HepG2 (cell line): ENCODE data around the gene HBA1. TPM values are rescaled to one million over a fixed set of nuclear protein-coding genes. Genes with fewer than 3 reads are reported as not detected.

Experiments used
- ATAC-seq: fragments of 200-7000 bp; cut with Tn5 transposase; 3 replicates; pipeline ENCODE4 v1.9.1; 2020; ENCODE audit warnings: mild to moderate bottlenecking, moderate library complexity
- BruUV-seq: library from RNA; stranded (reverse); fragments of 400-500 nt; replicated peaks from 2 replicates; lab custom pipeline; 2021; lab: Mats Ljungman, UMichigan
- CTCF ChIA-PET: fragments of 300-600 bp; formaldehyde crosslinking; extraction: SDS; loops from one replicate; lab custom pipeline; 2021; ENCODE audit warnings: low total read pairs, inconsistent platforms, low intra/inter-chr PET ratio; lab: Yijun Ruan, JAX
- POLR2A ChIA-PET: fragments of 350-600 bp; sonication (Branson Sonifier 250); formaldehyde crosslinking; loops from one replicate; lab custom pipeline; 2020; ENCODE audit warnings: antibody characterized with exemption, inconsistent platforms; lab: Yijun Ruan, JAX
- DNase-seq: peaks from one replicate; pipeline ENCODE4 v3.0.0-alpha.2; 2015; ENCODE audit warnings: low spot score
- FAIRE-seq: peaks from 3 replicates; lab custom pipeline; 2011; peaks lifted over from hg19 to GRCh38; lab: Jason Lieb, UNC
- H2AFZ ChIP-seq: one replicate; pipeline ENCODE4 v1.6.1; 2011; ENCODE audit warnings: low read length, inconsistent platforms
- H3K27ac ChIP-seq: fragments of 300-600 bp; 3 replicates; pipeline ENCODE4 v1.8.0; 2011; ENCODE audit warnings: mixed run types, mild to moderate bottlenecking, mixed read lengths, low read length, inconsistent platforms; ENCODE audit not compliant: insufficient read depth; ENCODE audit errors: extremely low read length
- H3K27me3 ChIP-seq, 2 experiments: fragments of 200-600 bp in 1 of 2; 2 replicates in 1 of 2; 3 replicates in 1 of 2; pipeline versions ENCODE4 v1.6.0 to v1.8.0; 2011; ENCODE audit warnings: low read length in 2 of 2, mild to moderate bottlenecking in 2 of 2, moderate library complexity in 2 of 2, inconsistent platforms in 1 of 2; ENCODE audit not compliant: insufficient read depth in 2 of 2, control insufficient read depth in 1 of 2
- H3K36me3 ChIP-seq, 2 experiments: fragments of 200-600 bp in 1 of 2; replicated peaks in 1 of 2; 2 replicates in 1 of 2; 3 replicates in 1 of 2; pipeline versions ENCODE4 v1.5.1 to v1.8.0; 2011; ENCODE audit warnings: low read length in 2 of 2, inconsistent platforms in 1 of 2; ENCODE audit not compliant: insufficient read depth in 2 of 2, control insufficient read depth in 1 of 2
- H3K4me1 ChIP-seq: 2 replicates; pipeline ENCODE4 v1.5.1; 2012; ENCODE audit warnings: low read length, inconsistent platforms; ENCODE audit not compliant: insufficient read depth
- H3K4me2 ChIP-seq: 2 replicates; pipeline ENCODE4 v1.6.0; 2011; ENCODE audit warnings: low read depth, low read length, inconsistent platforms
- H3K4me3 ChIP-seq, 3 experiments: fragments of 200-600 bp in 1 of 3; sonication (generic), shearing (Covaris generic) in 1 of 3; replicated peaks in 1 of 3; 2 replicates each; pipeline ENCODE4 v1.5.1; 2011 to 2016; ENCODE audit warnings: low read length in 3 of 3, inconsistent platforms in 2 of 3, low read depth in 2 of 3, mild to moderate bottlenecking in 2 of 3, control low read depth in 1 of 3, mixed read lengths in 1 of 3; ENCODE audit not compliant: insufficient read depth in 1 of 3
- H3K79me2 ChIP-seq: one replicate; pipeline ENCODE4 v1.6.1; 2011; ENCODE audit warnings: low read length, inconsistent platforms; ENCODE audit not compliant: insufficient read depth
- H3K9ac ChIP-seq: 2 replicates; pipeline ENCODE4 v1.6.0; 2011; ENCODE audit warnings: mild to moderate bottlenecking, low read depth, low read length, inconsistent platforms; ENCODE audit not compliant: insufficient read depth
- H3K9me3 ChIP-seq: 2 replicates; pipeline ENCODE4 v1.5.1; 2012; ENCODE audit warnings: mild to moderate bottlenecking, low read length
- H4K20me1 ChIP-seq: 2 replicates; pipeline ENCODE4 v1.6.0; 2011; ENCODE audit warnings: inconsistent platforms, mild to moderate bottlenecking, low read length, moderate library complexity; ENCODE audit not compliant: insufficient read depth
- KAT7 ChIP-seq: IDR thresholded peaks from 2 replicates; pipeline ENCODE4 v1.6.1; 2018; ENCODE audit warnings: borderline replicate concordance, missing compliant biosample characterization
- MAF1 ChIP-seq: sonication (generic); formaldehyde crosslinking; IDR thresholded peaks from 2 replicates; pipeline ENCODE4 v1.5.0; 2020; ENCODE audit warnings: missing genetic modification reagents, borderline replicate concordance
- MTF2 ChIP-seq: sonication (generic); formaldehyde crosslinking; IDR thresholded peaks from 2 replicates; pipeline ENCODE4 v1.5.0; 2020; ENCODE audit warnings: missing genetic modification reagents, borderline replicate concordance
- REST ChIP-seq, 2 experiments: IDR thresholded peaks; 2 replicates each; pipeline ENCODE4 v1.6.1; 2011 to 2012; ENCODE audit warnings: low read length in 2 of 2, borderline replicate concordance in 1 of 2, low read depth in 1 of 2, mild to moderate bottlenecking in 1 of 2, moderate library complexity in 1 of 2
- RFX1 ChIP-seq: fragments of 450-650 bp; IDR thresholded peaks from 2 replicates; pipeline ENCODE4 v1.6.1; 2017
- SRSF9 ChIP-seq: fragments of 200-400 bp; formaldehyde crosslinking; IDR thresholded peaks from 2 replicates; pipeline ENCODE4 v1.6.1; 2018; ENCODE audit warnings: borderline replicate concordance, mild to moderate bottlenecking, low read depth, low read length; ENCODE audit not compliant: insufficient read depth, poor library complexity, severe bottlenecking
- ZFP41 ChIP-seq: sonication (generic); formaldehyde crosslinking; IDR thresholded peaks from 2 replicates; pipeline ENCODE4 v1.4.0; 2020; ENCODE audit warnings: mild to moderate bottlenecking, missing genetic modification reagents, borderline replicate concordance
- ZFX ChIP-seq: sonication (generic); formaldehyde crosslinking; IDR thresholded peaks from 2 replicates; pipeline ENCODE4 v1.4.0; 2020; ENCODE audit warnings: mild to moderate bottlenecking, low read depth, missing genetic modification reagents, moderate library complexity
- ZNF263 ChIP-seq: sonication (generic); formaldehyde crosslinking; IDR thresholded peaks from 2 replicates; pipeline ENCODE4 v1.4.0; 2020; ENCODE audit warnings: missing genetic modification reagents
- ZNF331 ChIP-seq: sonication (generic); formaldehyde crosslinking; IDR thresholded peaks from 2 replicates; pipeline ENCODE4 v1.4.0; 2020; ENCODE audit warnings: missing genetic modification reagents
- ZNF589 ChIP-seq: sonication (generic); formaldehyde crosslinking; conservative IDR thresholded peaks from 2 replicates; pipeline ENCODE4 v1.8.0; 2022; ENCODE audit warnings: mild to moderate bottlenecking, moderate library complexity, missing genetic modification reagents
- ZNF672 ChIP-seq: sonication (generic); formaldehyde crosslinking; IDR thresholded peaks from 2 replicates; pipeline ENCODE4 v1.8.1; 2022; ENCODE audit warnings: missing genetic modification reagents
- WGBS: methylation state at CpG from one replicate; pipeline ENCODE4 v1.1.6; 2017; ENCODE audit warnings: low lambda C conversion rate; 5-methylcytosine and 5-hydroxymethylcytosine counted together
- in situ Hi-C: cut with HindIII; loops from 2 replicates; pipeline ENCODE4 v1.10.0; 2017; ENCODE audit warnings: low pct_unique_long_range_greater_than_20kb; ENCODE audit not compliant: extremely low pct_ligation_motif_present
- intact Hi-C: fragments of 100-400 bp; cut with micrococcal nuclease; formaldehyde crosslinking; loops from one replicate; pipeline ENCODE4 v1.10.0; 2022; ENCODE audit not compliant: unreplicated experiment
- polyA plus RNA-seq, 8 experiments: library from polyadenylated mRNA; depleted of rRNA in 3 of 8; stranded (reverse) in 7 of 8; unstranded in 1 of 8; fragments of >200 nt; fragmentation: Illumina TruSeq in 4 of 8; extraction: Trizol in 4 of 8; gene quantifications; 2 replicates each; pipeline versions ENCODE4 v1.2.1 to v1.2.3, GENCODE V29; 2011 to 2016; ENCODE audit warnings: low read depth in 4 of 8, missing spikeins in 1 of 8, mixed read lengths in 1 of 8; ENCODE audit not compliant: insufficient read depth in 1 of 8
- total RNA-seq, 5 experiments: library from RNA; depleted of rRNA; stranded (reverse); fragments of >200 nt; fragmentation: Illumina TruSeq; extraction: Trizol; gene quantifications; 2 replicates each; pipeline ENCODE4 v1.2.3, GENCODE V29; 2016; ENCODE audit warnings: low read depth in 1 of 5

HBA1 gene
- total and polyA plus RNA-seq, 2 of the 13 experiments (the other 11 are each of a cell fraction or from before 2014, with no cell fraction given), result 0.59 TPM; not detected in 1

- WGBS, result 8% methylated on average over 10 of the region's 45 CpGs
- in situ Hi-C loops, result no loop called here
Observed at GRCh38 chr16:166375-167121, 9.9 kb upstream of the HBA1 start.

GRCh38 chr16:167122-167690 is 9.3 kb upstream of the HBA1 start:
- ChIA-PET POLR2A (no interaction called here), CTCF (no interaction called here)
- no peak overlapping the region for H2AFZ ChIP-seq
- H3K4me3 ChIP-seq, result no peak overlapping the region
- H3K79me2 ChIP-seq, result no peaks in the 10 kb centered on the region
- no peaks in the 10 kb centered on the region for H3K36me3 ChIP-seq
- in situ Hi-C loops, result no loop called here
- H3K4me2 ChIP-seq, result no peak overlapping the region
- DNase-seq (no peak), ATAC-seq (no peak), FAIRE-seq (no peak)
- peaks cover 3% of the 10 kb centered on the region; the same call in 1 of the 2 replicates for H4K20me1 ChIP-seq
- H3K9ac ChIP-seq, result no peak overlapping the region
- no peak overlapping the region for H3K27ac ChIP-seq
- peaks cover 33% of the 10 kb centered on the region for H3K4me1 ChIP-seq
- 18% methylated on average over 11 of the region's 11 CpGs for WGBS
- H3K27me3 ChIP-seq, result peaks cover 23 to 48% of the 10 kb centered on the region in 2 experiments
- intact Hi-C loops, result no loop called here
- no peaks in the 10 kb centered on the region for H3K9me3 ChIP-seq
- BruUV-seq, result no TSS peak
- TF ChIP-seq RFX1 (no peak), SRSF9 (no peak), ZNF672 (CRISPR knock-in tag) (no peak), ZNF331 (no peak), ZFP41 (CRISPR knock-in tag) (no peak), ZFX (CRISPR knock-in tag) (no peak), MAF1 (CRISPR knock-in tag) (no peak), REST (IDR thresholded peaks at IDR 0.05; ENCODE audit: borderline replicate concordance in 1 of 2, low read depth in 1 of 2, low read length in 2 of 2) (no peak), KAT7 (no peak)

More at GRCh38 chr16:166375-167121, 9.9 kb upstream of the HBA1 start:
- no peak overlapping the region for H2AFZ ChIP-seq
- H3K4me1 ChIP-seq, result peaks cover 38% of the 10 kb centered on the region
- no peaks in the 10 kb centered on the region for H3K9me3 ChIP-seq
- DNase-seq (no peak), ATAC-seq (no peak), FAIRE-seq (no peak)
- ChIA-PET CTCF (no interaction called here), POLR2A (no interaction called here)
- H4K20me1 ChIP-seq, result peaks cover 3% of the 10 kb centered on the region; the same call in 1 of the 2 replicates
- H3K27ac ChIP-seq, result no peak overlapping the region
- no peaks in the 10 kb centered on the region for H3K36me3 ChIP-seq
- H3K27me3 ChIP-seq, result peaks cover 23 to 52% of the 10 kb centered on the region in 2 experiments
- peak overlapping the region in 1 of 3 experiments; percentile 54; a peak in 1 of 6 replicates for H3K4me3 ChIP-seq
- no peaks in the 10 kb centered on the region for H3K79me2 ChIP-seq
- BruUV-seq, result no TSS peak
- no peak overlapping the region for H3K9ac ChIP-seq
- TF ChIP-seq ZNF589 (CRISPR knock-in tag) (no peak), ZNF263 (peak; percentile 86), MTF2 (CRISPR knock-in tag) (peak; percentile 31; the same call in 1 of the 2 replicates)
- intact Hi-C loops, result no loop called here
- peak overlapping the region; percentile 51; the same call in 1 of the 2 replicates for H3K4me2 ChIP-seq
